ENCODE results near the gene RETREG2.
A peak's percentile ranks its signal among the peaks of the same experiment; 100 is the strongest.
"Not testable (repeated sequence)": the region's sequence is repeated elsewhere in the genome, so short reads cannot be mapped to it uniquely, and the experiment has no call there.

Gene RETREG2

DNA sequence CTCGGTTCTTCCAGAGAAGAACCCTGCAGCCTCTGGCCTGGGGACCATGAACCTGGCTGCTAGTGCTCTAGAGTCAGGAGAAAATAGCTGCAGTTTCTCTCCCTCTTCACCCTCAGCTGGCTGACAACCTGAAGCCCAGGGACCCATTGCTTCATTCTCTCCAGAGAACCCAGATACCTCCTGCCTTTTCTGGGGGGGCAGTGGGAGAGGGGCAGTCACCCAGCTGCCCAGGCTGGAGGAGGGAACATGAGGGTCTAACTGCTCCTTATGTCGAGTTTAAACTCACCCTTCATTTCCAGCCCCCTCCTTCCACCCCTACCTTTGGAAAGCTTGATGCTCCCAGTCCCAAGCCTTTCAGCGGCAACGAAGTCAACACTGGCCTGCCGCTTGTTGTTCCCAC is 20.9 kb downstream of the RETREG2 start:
- DNase-seq = no peak

DNA sequence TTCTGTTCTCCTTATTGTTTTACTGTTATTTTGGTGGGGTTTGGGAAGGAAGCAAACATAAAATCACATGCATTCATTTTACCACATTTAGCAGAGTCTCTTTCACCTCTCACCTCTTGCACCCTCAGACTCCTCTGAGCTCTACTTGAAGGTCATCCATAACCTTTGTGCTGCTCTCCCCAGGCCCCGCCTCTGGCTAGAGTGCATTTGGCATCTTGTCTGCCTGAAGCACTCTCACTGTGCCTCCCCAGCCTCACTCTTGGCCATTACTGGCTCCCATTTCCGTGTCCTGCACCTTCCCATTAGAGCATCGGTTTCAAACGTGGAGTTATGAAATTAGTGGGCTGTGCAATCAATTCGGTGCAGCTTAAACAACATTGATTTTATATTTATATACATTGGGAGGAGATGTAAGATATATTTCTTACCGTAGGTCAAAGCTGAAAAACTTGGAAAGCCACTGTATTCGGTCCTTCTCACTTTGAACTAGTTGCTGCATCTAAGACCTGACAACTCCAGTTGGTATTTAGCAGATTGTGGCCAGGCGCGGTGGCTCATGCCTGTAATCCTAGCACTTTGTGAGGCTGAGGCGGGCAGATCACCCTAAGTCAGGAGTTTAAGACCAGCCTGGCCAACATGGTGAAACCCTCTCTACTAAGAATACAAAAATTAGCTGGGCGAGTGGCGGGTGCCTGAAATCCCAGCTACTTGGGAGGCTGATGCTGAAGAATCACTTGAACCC is 21.6 kb downstream of the RETREG2 start:
- no peak for DNase-seq

DNA sequence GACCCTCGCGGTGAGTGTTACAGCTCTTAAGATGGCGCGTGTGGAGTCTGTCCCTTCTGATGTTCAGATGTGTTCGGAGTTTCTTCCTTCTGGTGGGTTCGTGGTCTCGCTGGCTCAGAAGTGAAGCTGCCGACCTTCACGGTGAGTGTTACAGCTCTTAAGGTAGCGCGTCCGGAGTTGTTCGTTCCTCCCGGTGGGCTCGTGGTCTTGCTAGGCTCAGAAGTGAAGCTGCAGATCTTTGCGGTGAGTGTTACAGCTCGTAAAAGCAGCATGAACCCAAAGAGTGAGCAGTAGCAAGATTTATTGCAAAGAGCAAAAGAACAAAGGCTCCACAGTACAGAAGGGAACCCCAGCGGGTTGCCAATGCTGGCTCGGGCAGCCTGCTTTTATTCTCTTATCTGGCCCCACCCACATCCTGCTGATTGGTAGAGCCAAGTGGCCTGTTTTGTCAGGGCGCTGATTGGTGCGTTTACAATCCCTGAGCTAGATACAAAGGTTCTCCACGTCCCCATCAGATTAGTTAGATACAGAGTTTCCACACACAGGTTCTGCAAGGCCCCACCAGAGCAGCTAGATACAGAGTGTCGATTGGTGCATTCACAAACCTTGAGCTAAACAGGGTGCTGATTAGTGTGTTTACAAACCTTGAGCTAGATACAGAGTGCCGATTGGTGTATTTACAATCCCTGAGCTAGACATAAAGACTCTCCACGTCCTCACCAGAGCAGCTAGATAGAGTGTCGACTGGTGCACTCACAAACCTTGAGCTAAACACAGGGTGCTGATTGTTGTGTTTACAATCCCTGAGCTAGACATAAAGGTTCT is 22.6 kb downstream of the RETREG2 start:
- not testable (repeated sequence) for DNase-seq

DNA sequence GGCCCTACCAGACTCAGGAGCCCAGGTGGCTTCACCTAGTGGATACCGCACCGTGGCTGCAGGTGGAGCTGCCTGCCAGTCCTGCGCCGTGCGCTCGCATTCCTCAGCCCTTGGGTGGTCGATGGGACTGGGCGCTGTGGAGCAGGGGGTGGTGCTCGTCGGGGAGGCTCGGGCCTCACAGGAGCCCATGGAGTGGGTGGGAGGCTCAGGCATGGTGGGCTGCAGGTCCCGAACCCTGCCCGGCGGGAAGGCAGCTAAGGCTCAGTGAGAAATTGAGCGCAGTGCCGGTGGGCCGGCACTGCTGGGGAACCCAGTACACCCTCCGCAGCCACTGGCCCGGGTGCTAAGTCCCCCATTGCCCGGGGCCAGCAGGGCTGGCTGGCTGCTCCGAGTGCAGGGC is 23.3 kb downstream of the RETREG2 start:
- DNase-seq = not testable (repeated sequence)

DNA sequence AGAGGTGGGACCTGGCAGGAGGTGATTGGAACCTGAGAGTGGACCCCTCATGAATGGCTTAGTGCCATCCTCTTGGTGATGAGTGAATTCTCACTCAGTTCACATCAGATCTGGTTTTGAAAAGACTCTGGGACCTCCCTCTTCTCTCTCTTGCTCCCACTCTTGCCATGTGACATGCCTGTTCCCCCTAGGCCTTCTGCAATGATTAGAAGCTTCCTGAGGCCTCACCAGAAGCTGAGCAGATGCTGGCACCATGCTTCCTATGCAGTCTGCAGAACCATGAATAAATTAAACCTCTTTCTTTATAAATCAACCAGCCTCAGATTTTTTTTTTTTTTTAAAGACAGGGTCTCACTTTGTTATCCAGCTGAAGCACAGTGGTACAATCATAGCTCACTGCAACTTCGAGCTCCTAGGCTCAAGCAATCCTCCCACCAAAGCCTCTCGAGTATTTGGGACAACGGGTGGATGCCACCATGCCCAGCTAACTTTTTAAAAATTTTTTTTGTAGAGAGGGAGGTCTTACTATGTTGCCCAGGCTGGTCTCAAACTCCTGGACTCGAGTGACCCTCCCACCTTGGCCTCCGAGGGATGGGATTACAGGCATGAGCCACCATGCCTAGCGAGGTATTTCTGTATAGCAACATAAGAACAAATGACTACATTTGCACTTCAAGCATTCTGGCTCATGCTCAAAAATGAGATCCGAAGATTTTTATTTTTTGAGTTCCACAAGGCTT is 26.5 kb downstream of the RETREG2 start:
- no peak for DNase-seq

DNA sequence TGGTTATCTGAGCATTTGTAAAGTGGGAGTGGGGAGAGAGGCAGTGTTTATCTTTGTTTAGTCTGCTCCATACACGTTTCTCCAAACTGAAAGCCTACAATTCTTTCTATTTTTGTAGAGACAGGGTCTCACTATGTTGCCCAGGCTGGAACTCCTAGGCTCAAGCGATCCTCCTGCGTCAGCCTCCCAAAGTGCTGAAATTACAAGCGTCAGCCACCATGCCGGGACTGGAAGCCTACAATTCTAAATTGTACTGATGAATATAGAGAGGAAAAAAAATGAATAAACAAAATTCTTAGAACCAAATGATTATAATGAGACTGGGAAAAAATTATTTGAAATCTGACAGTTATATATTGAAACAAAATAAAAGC is 27.1 kb downstream of the RETREG2 start:
- DNase-seq = no peak

DNA sequence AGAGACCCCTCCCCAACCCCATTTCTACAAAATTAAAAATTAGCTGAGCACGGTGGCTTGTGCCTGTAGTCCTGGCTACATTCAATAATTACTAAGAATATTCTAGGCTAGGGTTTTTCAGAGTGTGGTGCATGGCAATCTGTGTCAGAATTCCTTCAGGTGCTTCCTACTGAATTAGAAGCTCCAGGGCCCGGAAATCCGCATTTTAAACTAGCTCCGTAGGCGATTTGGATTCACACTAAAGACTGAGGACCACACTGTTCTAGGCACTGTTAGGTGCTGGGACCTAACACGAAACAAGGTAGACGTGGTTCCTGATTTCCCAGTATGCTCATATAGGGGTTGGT is 27.9 kb downstream of the RETREG2 start:
- DNase-seq = no peak

DNA sequence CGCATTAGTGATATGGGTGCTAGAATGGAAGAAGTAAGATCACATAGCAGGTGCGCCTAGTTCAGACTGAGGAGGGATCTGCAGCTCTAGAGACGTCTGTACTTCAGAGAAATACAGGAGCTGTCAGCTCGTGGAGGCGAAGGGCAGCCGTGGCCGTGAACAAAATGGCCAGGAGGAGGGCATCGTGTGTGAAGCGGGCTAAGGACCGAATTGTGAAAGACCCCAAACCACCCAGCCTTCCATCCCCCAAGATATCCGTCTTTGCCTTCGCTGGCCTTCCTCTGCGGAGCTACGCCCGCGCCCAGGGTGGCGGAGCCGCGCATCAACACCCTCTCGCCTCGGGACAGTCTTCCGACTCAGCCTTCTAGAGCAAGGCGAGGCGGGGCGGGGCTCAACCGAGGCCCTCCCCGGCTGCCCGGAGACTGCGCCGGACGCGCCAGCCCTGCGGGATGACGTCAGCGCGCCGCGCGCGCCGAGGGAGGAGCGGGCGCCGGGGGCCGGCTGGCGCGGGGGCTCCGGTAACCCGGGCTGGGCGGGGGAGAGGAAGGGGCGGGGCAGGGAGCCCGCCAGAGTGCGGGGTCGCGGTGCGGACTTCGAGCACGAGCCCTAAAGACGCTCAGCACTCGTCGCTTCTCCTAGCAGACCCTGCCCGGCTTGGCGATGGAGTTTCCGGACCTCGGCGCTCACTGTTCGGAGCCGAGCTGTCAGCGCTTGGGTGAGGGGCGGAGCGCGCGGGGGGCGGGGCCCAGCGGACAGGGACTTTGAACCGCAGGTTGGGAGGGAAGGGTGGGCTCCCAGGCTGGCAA is 28.5 kb downstream of the RETREG2 start, which contains the start of gene ZFAND2B:
Gene ZFAND2B, plus strand, starts transcription at position 455 of the 806 bp plus-strand sequence. Its CDS starts 206 bp downstream, at position 661.
- DNase-seq = peak; percentile 7

DNA sequence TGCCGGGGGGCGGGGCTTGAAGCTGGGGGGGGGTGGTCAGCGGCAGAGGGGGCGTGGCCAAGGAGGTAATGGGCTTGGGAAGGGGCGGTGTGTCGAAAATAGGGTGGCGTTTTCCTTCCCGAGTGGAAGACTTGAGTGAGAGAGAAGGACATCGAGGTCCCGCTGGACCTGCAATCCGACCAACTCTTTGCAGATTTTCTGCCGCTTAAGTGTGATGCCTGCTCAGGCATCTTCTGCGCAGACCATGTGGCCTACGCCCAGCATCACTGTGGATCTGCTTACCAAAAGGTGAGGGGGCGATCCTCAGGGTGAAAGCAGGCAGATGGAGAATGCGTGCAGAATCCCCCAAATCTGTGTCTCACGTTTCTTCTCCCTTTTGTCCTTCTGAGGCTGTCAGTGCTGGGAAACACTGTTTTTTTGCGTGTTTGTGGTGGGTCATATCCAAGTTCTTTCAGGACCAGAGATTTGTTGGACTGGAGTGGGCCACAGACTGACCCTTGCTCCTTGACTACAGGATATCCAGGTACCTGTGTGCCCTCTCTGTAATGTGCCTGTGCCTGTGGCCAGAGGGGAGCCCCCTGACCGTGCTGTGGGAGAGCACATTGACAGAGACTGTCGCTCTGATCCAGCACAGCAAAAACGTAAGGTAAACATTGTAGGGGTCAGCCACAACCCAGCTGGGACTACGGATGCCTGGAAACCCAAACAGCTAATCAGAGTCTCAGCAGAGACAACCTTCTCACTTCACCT is 29.2 kb downstream of the RETREG2 start:
- DNase-seq = no peak

DNA sequence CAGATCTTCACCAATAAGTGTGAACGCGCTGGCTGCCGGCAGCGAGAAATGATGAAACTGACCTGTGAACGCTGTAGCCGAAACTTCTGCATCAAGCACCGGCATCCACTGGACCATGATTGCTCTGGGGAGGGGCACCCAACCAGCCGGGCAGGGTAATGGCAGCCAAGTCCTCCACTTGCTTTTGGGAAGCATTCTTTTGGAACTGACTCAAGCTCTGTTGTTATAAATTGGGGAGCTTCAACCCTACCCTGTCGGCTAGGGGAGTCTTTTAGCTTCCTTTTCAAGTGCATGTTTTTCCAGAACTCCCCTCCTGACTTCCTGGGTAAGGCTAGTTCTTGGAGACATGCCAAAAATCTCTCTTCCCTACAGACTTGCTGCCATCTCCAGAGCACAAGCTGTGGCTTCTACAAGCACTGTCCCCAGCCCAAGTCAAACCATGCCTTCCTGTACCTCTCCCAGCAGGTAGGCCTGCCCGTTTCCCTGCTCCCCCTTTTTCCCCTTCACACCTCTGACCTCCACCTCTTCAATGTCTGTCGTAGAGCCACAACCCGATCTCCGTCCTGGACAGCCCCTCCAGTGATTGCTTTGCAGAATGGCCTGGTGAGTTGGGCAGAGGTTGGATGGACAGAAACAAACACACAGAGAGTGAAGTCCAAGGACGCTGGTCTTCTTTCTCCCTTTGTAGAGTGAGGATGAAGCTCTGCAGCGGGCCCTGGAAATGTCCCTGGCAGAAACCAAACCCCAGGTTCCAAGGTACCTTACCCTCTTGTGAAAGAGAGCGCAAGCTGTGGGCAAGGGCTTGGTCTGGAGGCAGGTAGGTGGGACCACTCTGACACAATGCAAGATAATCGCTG is 30.0 kb downstream of the RETREG2 start:
- no peak for DNase-seq

DNA sequence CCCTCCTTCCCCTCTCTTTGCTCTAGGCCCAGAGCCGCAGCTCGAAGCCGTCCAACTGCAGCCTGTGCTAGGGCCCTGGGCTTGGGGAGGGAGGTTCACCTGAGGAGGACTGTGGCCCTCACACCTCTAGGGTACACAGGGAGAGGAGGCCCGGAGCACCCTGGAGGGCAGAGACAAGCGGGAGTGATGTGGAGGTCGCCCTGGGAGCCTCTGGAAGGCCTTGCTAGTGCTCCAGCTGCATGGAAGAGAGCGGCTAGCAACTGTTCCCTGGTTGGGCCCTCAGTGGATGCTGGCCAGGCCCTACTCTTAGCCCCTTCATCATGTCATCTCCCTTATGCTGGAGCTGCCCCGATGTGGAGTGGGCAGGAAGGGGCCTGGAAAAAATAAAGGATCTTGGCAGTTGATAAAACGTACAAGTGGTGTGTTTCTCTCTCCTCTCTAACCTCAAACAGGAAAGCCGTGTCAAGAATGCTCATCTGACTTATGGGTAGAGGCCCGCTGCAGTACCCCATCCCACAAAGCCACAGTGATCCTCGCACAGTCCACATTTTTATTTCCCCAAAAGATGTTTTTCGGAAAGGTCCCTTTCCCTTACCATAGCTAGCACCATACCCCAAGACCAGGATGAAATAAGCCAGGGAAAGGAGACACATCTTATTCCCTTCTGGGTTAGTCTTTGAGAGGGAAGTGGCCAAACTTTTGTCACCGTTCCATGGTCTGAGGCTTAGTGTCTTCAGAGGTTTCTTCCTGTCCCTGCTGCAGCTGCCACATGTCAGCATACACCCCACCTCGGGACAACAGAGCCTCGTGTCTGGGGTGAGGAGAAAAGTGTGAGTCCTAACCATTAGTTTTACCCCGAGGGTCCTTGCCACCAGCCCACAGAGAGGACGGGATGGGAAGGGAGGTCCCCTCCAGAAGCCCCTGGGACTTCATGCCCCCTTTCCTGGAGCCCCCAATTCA is 31.4 kb downstream of the RETREG2 start:
- DNase-seq = no peak

DNA sequence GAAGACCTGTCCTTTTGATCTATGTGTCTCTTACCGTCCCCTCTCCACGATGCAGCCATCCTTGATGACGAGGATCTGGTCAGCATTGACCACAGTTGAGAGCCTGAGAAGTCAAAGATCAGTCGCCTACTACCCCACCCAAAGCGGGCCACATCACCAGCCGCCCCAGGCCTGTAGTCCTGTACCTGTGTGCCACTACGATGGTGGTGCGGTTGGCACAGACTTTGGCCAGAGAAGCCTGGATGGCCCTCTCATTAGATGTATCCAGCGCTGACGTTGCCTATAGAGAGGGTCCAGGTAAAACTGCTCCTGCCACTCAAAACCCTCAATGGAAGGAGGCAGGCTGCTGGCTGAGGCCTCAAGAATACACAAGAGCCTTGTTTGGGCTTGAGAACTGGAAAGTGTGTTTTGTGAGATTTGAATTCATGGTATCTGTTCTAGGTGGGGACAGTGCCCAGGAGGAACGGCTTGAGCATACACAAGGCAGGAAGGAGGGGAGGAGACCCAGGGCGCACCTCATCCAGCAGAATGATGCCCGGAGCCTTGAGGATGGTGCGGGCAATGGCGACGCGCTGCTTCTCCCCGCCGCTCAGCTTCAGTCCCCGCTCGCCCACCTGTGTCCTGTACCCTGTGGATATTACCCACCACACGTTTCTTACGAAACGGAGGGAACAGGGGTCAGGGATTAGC is 32.3 kb downstream of the RETREG2 start:
- no peak for DNase-seq

DNA sequence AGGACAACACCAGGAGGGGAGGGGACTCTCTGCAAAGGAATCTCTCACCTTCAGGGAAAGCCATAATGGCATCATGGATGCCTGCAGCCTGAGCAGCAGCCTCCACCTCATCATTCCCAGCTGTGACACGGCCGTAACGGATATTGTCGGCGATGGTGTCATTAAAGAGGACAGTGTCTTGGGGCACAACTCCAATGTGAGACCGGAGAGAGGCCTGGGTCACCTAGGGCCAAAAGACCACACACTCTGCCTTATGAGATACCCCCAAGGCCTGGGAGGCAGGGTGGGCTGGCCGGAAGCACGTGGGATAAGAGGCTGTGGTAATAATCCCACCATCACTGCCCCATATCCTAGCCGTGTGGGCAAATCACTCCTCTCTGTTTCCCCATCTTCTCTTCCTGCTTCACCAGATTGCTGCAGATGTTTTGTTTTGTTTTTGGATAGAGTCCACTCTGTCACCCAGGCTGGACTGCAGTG is 32.8 kb downstream of the RETREG2 start:
- DNase-seq = no peak

DNA sequence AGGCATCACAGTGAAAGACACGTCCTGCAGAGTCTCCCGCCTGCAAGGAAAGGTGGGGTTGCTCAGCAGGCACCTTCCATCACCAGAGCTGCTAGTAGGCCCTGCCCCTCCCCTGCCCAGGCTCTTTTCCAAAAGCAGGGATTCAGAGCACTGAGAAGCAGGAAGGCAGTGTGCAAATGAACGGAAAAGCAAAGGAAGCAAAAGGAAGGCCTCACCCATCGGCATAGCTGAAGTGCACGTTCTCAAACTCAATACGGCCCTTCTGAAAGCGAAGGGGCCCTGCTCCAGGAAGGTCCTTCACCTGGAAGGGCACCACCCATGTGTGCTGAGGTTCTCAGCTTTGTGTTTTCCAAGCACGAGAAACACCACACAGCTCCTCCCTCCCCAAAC is 34.9 kb downstream of the RETREG2 start:
- DNase-seq = no peak

DNA sequence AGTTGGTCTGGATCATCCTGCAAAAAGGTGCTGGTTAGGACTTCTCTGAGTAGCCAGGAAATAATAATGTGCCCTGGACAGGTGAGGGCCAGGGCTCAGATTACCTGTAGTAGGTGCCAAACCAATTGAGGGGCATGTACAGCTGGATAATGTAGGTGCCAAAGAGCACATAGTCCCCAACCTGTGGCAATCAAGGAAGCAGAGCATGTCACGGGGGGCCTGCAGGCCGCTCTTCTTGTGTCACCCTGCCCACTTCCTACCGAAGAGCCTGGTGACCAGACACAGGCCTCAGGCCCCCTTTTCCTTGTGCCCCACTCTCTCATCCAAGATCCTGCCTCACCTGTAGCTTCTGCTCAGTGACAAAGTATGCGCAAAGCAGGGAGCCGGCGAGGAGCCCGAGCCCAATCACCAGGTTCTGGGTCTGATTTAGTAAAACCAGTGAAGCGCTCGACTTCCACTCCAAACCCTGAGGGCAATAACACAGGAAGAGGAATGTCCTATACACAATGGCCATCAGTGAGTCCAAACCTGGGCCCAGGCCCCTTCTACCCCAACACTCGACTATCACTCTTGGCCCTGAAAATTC is 35.5 kb downstream of the RETREG2 start:
- DNase-seq = no peak

DNA sequence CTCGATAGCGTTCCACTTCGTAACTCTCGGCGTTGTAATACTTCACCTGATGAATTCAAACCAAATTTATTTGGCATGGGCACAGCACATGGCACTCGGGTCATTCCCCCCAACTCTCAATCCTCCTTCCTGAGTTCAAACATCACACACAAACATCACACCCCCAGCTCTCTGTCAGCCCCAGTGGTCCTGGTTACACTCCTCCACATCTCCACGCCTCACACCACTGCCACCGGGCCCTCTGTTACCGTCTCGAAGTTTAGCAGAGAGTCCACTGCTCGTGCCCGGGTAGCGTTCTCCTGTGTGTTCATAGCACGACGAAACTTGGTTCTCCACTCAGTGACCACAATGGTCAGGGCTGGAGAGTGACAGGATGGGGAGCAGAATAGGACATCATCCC is 36.1 kb downstream of the RETREG2 start:
- DNase-seq = no peak

DNA sequence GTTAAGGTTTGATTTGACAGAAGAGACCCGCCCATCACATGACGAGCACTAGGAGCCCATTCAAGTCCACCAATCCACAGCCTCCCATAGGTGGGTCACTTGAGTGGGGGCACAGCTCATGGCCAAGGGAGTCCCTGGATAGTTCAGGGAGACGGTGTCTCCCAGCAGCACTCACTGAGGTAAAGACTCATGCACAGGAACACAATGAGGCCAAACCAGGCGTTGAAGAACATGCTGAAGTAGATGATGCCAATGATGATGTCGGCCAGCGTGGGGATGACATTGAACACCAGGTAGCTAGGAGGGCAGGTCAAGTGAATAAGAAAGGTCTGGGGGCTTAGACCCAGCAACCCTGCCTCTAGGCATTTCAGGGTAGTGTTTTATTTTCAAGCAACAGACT is 36.7 kb downstream of the RETREG2 start:
- DNase-seq = no peak

DNA sequence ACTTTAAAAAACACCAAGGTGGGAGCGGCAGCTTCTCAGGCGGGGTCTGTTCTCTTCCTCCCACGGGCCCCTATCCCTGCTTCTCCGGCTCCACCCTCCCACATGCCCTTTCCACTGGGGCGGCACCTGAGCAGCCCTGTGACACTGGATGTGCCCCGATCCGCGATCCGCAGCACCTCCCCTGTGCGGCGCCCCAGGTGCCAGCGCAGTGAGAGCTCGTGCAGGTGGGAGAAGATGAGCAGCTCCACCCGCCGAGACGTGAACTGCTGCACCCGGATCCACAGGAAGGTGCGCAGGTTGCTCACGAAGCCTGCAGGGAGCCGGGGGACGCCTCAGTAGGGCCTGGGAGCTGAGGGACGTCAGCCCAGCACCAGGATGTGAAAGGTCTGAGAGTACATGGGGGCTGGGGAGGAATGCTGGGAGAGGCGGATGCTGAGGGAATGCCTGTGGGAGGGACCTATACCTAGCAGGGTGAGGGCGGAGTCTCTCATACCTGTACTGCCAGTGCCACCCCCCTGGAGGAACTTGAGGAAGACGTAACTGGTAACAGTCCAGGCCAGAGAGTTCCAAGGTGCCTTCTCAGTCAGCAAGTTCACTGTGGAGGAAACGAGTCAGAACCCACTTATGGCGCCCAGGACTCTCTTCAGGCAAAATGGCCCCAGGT is 37.9 kb downstream of the RETREG2 start:
- no peak for DNase-seq
